Stimulated activated naive CD8-positive, alpha-beta T cell treated with anti-CD3 and anti-CD28 coated beads, Interleukin-15, Interleukin-2, amounts not matched to agents 100 ng/mL and 50 ng/mL, for 24 hours (primary cell): ENCODE results near the gene OSTC.
"Not testable (repeated sequence)": the region's sequence is repeated elsewhere in the genome, so short reads cannot be mapped to it uniquely, and the experiment has no call there.

Experiments
- H3K27ac Mint-ChIP-seq: one replicate; pipeline ENCODE4 v1.8.0; 2021; ENCODE audit warnings: mild to moderate bottlenecking, mixed read lengths
- H3K27me3 Mint-ChIP-seq: one replicate; pipeline ENCODE4 v1.8.0; 2021; ENCODE audit warnings: mixed read lengths
- H3K36me3 Mint-ChIP-seq: one replicate; pipeline ENCODE4 v1.8.0; 2021; ENCODE audit warnings: low read depth, mixed read lengths
- H3K4me1 Mint-ChIP-seq: one replicate; pipeline ENCODE4 v1.8.0; 2021; ENCODE audit warnings: low read depth, mixed read lengths
- H3K4me3 Mint-ChIP-seq: one replicate; pipeline ENCODE4 v1.8.0; 2021; ENCODE audit warnings: mild to moderate bottlenecking, mixed read lengths
- H3K9me3 Mint-ChIP-seq: one replicate; pipeline ENCODE4 v1.8.0; 2021; ENCODE audit warnings: mixed read lengths

The OSTC gene

DNA sequence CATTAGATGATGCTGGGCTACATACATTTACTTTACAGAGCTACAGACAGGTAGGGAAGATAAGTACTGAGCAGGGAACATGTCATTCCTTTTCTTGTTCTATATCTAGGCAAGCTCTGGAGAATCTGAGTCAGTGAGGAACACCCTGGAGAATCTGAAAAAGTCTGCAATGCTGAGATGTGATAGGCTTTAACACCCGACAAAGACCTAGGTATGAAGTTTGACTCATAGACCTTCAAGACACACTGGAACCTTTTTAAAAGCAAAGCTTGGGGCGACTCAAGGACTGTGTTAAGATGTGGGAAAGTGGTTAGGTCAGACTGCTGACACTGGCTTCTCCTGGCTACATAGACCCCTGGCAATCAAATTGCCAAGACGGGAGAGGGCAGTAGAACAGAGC is 42.8 kb downstream of the OSTC start:
- H3K27me3 Mint-ChIP-seq: no peaks in the 10 kb centered on the region
- H3K4me1 Mint-ChIP-seq: no peaks in the 10 kb centered on the region
- H3K36me3 Mint-ChIP-seq: no peaks in the 10 kb centered on the region
- H3K4me3 Mint-ChIP-seq: no peak overlapping the region
- H3K27ac Mint-ChIP-seq: no peak overlapping the region
- H3K9me3 Mint-ChIP-seq: no peaks in the 10 kb centered on the region

GRCh38 chr4:108693819-108694218 is 43.4 kb downstream of the OSTC start:
- H3K27ac Mint-ChIP-seq: no peak overlapping the region
- no peaks in the 10 kb centered on the region for H3K4me1 Mint-ChIP-seq
- no peaks in the 10 kb centered on the region for H3K36me3 Mint-ChIP-seq
- H3K9me3 Mint-ChIP-seq: no peaks in the 10 kb centered on the region
- no peaks in the 10 kb centered on the region for H3K27me3 Mint-ChIP-seq
- no peak overlapping the region for H3K4me3 Mint-ChIP-seq

GRCh38 chr4:108694423-108694822 is 44.0 kb downstream of the OSTC start:
- Mint-ChIP-seq H3K36me3 (no peaks in the 10 kb centered on the region), H3K4me1 (no peaks in the 10 kb centered on the region), H3K9me3 (no peaks in the 10 kb centered on the region), H3K27ac (no peak overlapping the region), H3K27me3 (no peaks in the 10 kb centered on the region), H3K4me3 (no peak overlapping the region)

DNA sequence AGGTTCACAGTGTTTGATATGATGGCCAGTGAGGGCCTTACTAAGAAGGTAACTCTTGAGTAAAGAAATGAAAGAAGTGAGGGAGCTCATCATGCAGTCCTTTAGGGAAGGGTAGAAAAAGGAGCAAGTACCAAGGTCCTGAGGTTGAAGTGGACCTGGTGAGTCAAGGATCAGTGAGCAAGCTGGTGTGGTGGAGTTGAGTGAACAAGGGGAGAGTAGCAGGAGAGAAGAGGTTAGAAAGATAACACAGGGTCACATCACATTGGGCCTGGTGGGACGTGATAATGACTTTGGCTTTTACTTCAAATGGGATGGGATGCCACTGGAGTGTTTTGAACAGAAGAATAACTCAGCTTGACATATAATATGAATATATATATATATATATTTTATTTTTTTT is 44.7 kb downstream of the OSTC start:
- no peak overlapping the region for H3K27ac Mint-ChIP-seq
- H3K9me3 Mint-ChIP-seq: no peaks in the 10 kb centered on the region
- H3K27me3 Mint-ChIP-seq: no peaks in the 10 kb centered on the region
- no peak overlapping the region for H3K4me3 Mint-ChIP-seq
- H3K36me3 Mint-ChIP-seq: no peaks in the 10 kb centered on the region
- H3K4me1 Mint-ChIP-seq: no peaks in the 10 kb centered on the region

- Mint-ChIP-seq H3K4me3 (no peak overlapping the region), H3K27ac (no peak overlapping the region), H3K9me3 (no peaks in the 10 kb centered on the region), H3K4me1 (no peaks in the 10 kb centered on the region), H3K36me3 (no peaks in the 10 kb centered on the region), H3K27me3 (no peaks in the 10 kb centered on the region)
Observed at GRCh38 chr4:108696160-108696559, 45.8 kb downstream of the OSTC start.

DNA sequence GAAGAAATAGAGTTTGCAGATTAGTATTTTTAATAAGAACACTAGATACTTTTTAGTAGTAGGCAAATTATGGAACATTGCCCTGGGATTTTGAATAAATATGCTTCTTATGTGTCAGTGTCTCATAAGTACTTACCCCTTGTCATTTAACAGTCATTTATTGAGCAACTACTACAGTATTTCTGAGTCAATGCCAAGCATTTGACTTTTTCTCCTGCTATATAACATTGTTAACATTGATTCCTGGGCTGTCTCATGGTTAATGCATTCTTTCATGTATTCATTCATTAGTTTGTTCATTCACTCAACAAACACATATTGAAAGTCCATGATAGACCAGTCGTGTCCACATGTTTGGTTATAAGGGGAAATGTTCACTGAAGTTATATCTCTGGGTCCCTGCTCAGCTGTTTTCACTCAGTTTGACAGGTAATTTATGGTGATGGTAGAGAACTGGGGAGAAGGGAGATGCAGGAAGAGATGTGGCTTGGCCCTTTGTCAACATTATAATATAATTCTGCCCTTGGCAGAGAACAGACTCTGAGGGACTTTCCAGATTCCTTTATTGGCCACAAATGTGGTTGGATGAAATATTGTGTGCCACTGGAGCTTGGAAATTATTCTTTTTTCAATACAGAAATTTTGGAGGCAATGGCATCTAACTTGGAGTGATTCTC is 49.8 kb downstream of the OSTC start:
- peaks cover 12% of the 10 kb centered on the region for H3K4me1 Mint-ChIP-seq
- H3K27ac Mint-ChIP-seq: no peak overlapping the region
- no peak overlapping the region for H3K4me3 Mint-ChIP-seq
- no peaks in the 10 kb centered on the region for H3K36me3 Mint-ChIP-seq
- no peaks in the 10 kb centered on the region for H3K9me3 Mint-ChIP-seq
- no peaks in the 10 kb centered on the region for H3K27me3 Mint-ChIP-seq

- Mint-ChIP-seq H3K27ac (no peak overlapping the region), H3K27me3 (no peaks in the 10 kb centered on the region), H3K9me3 (no peaks in the 10 kb centered on the region), H3K4me3 (no peak overlapping the region), H3K4me1 (peaks cover 12% of the 10 kb centered on the region), H3K36me3 (no peaks in the 10 kb centered on the region)
Observed at GRCh38 chr4:108702960-108703359, 52.6 kb downstream of the OSTC start.

- no peaks in the 10 kb centered on the region for H3K9me3 Mint-ChIP-seq
- H3K4me3 Mint-ChIP-seq: no peak overlapping the region
- H3K4me1 Mint-ChIP-seq: peaks cover 12% of the 10 kb centered on the region
- no peaks in the 10 kb centered on the region for H3K36me3 Mint-ChIP-seq
- H3K27ac Mint-ChIP-seq: no peak overlapping the region
- H3K27me3 Mint-ChIP-seq: no peaks in the 10 kb centered on the region
Observed at GRCh38 chr4:108703370-108703769, 53.0 kb downstream of the OSTC start.

DNA sequence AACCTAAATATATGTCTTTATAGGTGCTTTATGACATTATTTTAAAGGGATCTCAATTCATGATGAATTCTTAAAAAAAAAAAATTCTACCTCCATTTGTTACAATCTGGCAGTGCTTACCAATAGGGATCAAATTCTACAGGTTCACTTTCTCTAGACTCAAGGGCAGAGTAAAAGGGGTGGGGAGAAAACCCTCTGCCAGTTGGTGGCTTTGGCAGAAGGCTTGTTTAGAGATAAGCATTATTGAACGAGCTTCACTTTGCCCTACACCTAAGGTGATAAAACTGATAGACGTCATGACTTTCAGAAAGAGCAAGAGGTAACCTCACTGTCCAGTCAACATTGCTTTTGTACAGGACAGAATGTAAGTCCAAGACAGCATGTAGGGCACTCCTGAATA is 53.6 kb downstream of the OSTC start:
- Mint-ChIP-seq H3K4me3 (no peak overlapping the region), H3K27ac (no peak overlapping the region), H3K4me1 (peaks cover 12% of the 10 kb centered on the region), H3K27me3 (no peaks in the 10 kb centered on the region), H3K36me3 (no peaks in the 10 kb centered on the region), H3K9me3 (no peaks in the 10 kb centered on the region)

DNA sequence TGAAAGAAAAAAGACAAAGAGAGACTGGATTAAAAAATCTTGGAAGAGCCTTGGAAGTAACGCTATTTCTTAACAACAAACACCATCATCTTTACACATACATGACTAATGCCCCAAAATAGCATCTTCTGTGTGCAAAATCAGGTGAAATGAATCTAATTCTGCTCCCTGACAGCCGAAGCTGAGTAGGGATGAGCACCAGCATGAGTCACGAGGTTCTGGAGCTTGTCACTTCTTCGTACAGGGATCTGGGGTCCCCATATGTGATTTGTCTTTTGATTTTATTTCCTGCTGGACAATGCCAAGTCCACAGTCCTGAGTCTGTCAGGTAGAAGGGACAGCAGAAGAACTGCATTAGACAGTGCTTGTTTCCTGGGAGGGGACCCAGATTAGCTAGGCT is 55.9 kb downstream of the OSTC start:
- peaks cover 4% of the 10 kb centered on the region for H3K9me3 Mint-ChIP-seq
- no peaks in the 10 kb centered on the region for H3K36me3 Mint-ChIP-seq
- peaks cover 12% of the 10 kb centered on the region for H3K4me1 Mint-ChIP-seq
- no peak overlapping the region for H3K27ac Mint-ChIP-seq
- H3K27me3 Mint-ChIP-seq: no peaks in the 10 kb centered on the region
- H3K4me3 Mint-ChIP-seq: no peak overlapping the region

- H3K4me3 Mint-ChIP-seq: no peak overlapping the region
- no peak overlapping the region for H3K27ac Mint-ChIP-seq
- H3K36me3 Mint-ChIP-seq: no peaks in the 10 kb centered on the region
- no peaks in the 10 kb centered on the region for H3K4me1 Mint-ChIP-seq
- H3K27me3 Mint-ChIP-seq: no peaks in the 10 kb centered on the region
- H3K9me3 Mint-ChIP-seq: peaks cover 4% of the 10 kb centered on the region
Observed at GRCh38 chr4:108709234-108709633, 58.8 kb downstream of the OSTC start.

- H3K27ac Mint-ChIP-seq: no peak overlapping the region
- no peaks in the 10 kb centered on the region for H3K36me3 Mint-ChIP-seq
- H3K4me3 Mint-ChIP-seq: no peak overlapping the region
- peaks cover 4% of the 10 kb centered on the region for H3K9me3 Mint-ChIP-seq
- no peaks in the 10 kb centered on the region for H3K27me3 Mint-ChIP-seq
- no peaks in the 10 kb centered on the region for H3K4me1 Mint-ChIP-seq
Observed at GRCh38 chr4:108709722-108710121, 59.3 kb downstream of the OSTC start.

DNA sequence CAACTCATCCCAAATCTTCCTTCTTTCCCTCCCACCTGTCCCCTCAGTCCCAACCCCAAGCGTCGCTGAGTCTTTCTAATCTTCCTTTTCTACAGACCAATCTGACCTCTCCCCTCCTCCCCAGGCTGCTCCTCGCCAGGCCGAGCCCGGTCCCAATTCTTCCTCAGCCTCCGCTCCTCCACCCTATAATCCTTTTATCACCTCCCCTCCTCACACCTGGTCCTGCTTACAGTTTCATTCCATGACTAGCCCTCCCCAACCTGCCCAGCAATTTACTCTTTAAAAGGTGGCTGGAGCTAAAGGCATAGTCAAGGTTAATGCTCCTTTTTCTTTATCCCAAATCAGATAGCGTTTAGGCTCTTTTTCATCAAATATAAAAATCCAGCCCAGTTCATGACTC is 60.2 kb downstream of the OSTC start:
- H3K27ac Mint-ChIP-seq, H3K4me1 Mint-ChIP-seq, H3K4me3 Mint-ChIP-seq, H3K9me3 Mint-ChIP-seq, H3K27me3 Mint-ChIP-seq, H3K36me3 Mint-ChIP-seq: not testable (repeated sequence)

- no peaks in the 10 kb centered on the region for H3K36me3 Mint-ChIP-seq
- H3K9me3 Mint-ChIP-seq: no peaks in the 10 kb centered on the region
- H3K4me1 Mint-ChIP-seq: no peaks in the 10 kb centered on the region
- H3K27ac Mint-ChIP-seq: no peak overlapping the region
- peaks cover 8% of the 10 kb centered on the region for H3K27me3 Mint-ChIP-seq
- no peak overlapping the region for H3K4me3 Mint-ChIP-seq
Observed at GRCh38 chr4:108714880-108715279, 64.5 kb downstream of the OSTC start.

- Mint-ChIP-seq H3K27me3 (peaks cover 8% of the 10 kb centered on the region), H3K27ac (no peak overlapping the region), H3K9me3 (no peaks in the 10 kb centered on the region), H3K4me1 (no peaks in the 10 kb centered on the region), H3K4me3 (no peak overlapping the region), H3K36me3 (no peaks in the 10 kb centered on the region)
Observed at GRCh38 chr4:108716340-108716739, 65.9 kb downstream of the OSTC start.

- H3K4me1 Mint-ChIP-seq: no peaks in the 10 kb centered on the region
- no peak overlapping the region for H3K27ac Mint-ChIP-seq
- H3K4me3 Mint-ChIP-seq: no peak overlapping the region
- no peaks in the 10 kb centered on the region for H3K36me3 Mint-ChIP-seq
- no peaks in the 10 kb centered on the region for H3K9me3 Mint-ChIP-seq
- peaks cover 9% of the 10 kb centered on the region for H3K27me3 Mint-ChIP-seq
Observed at GRCh38 chr4:108717386-108717785, 67.0 kb downstream of the OSTC start.
